Astrocyte (in vitro differentiated cells and primary cell): Measurements from ENCODE around the gene CHP1. TPM values are rescaled to one million over a fixed set of nuclear protein-coding genes. Genes with fewer than 3 reads are reported as not detected.

Source experiments
- DNase-seq: peaks from one replicate; pipeline ENCODE4 v3.0.0-alpha.2; 2010; ENCODE audit warnings: low read depth
- FAIRE-seq: peaks from 2 replicates; lab custom pipeline; 2011; peaks lifted over from hg19 to GRCh38; lab: Jason Lieb, UNC
- H2AFZ ChIP-seq: 2 replicates; pipeline ENCODE4 v1.6.0; 2012; ENCODE audit warnings: low read depth, low read length, inconsistent platforms
- H3K27ac ChIP-seq: 2 replicates; pipeline ENCODE4 v1.5.1; 2011; ENCODE audit warnings: low read depth, low read length, inconsistent platforms
- H3K27me3 ChIP-seq: 2 replicates; pipeline ENCODE4 v1.6.0; 2011; ENCODE audit warnings: low read length, inconsistent platforms; ENCODE audit not compliant: insufficient read depth
- H3K36me3 ChIP-seq: 2 replicates; pipeline ENCODE4 v1.5.1; 2011; ENCODE audit warnings: low read length, inconsistent platforms; ENCODE audit not compliant: insufficient read depth
- H3K4me1 ChIP-seq: 2 replicates; pipeline ENCODE4 v1.5.1; 2011; ENCODE audit warnings: low read length, inconsistent platforms; ENCODE audit not compliant: insufficient read depth
- H3K4me2 ChIP-seq: 2 replicates; pipeline ENCODE4 v1.6.0; 2012; ENCODE audit warnings: low read length, inconsistent platforms
- H3K4me3 ChIP-seq: 2 replicates; pipeline ENCODE4 v1.5.1; 2011; ENCODE audit warnings: low read depth, mild to moderate bottlenecking, low read length, inconsistent platforms; ENCODE audit not compliant: insufficient read depth
- H3K79me2 ChIP-seq: 2 replicates; pipeline ENCODE4 v1.6.0; 2012; ENCODE audit warnings: mild to moderate bottlenecking, low read length, inconsistent platforms; ENCODE audit not compliant: insufficient read depth
- H3K9ac ChIP-seq: 2 replicates; pipeline ENCODE4 v1.6.0; 2012; ENCODE audit warnings: mild to moderate bottlenecking, low read length, inconsistent platforms
- H3K9me3 ChIP-seq: 2 replicates; pipeline ENCODE4 v1.5.1; 2012; ENCODE audit warnings: low read depth, mild to moderate bottlenecking, low read length, inconsistent platforms; ENCODE audit not compliant: insufficient read depth
- H4K20me1 ChIP-seq: 2 replicates; pipeline ENCODE4 v1.6.0; 2012; ENCODE audit warnings: low read length, inconsistent platforms; ENCODE audit not compliant: insufficient read depth
- H3K27ac Mint-ChIP-seq: one replicate; pipeline ENCODE4 v1.8.0; 2021; ENCODE audit warnings: mild to moderate bottlenecking, mixed read lengths; ENCODE audit not compliant: unreplicated experiment
- H3K27me3 Mint-ChIP-seq: one replicate; pipeline ENCODE4 v1.8.0; 2021; ENCODE audit warnings: low read depth, mixed read lengths; ENCODE audit not compliant: unreplicated experiment
- H3K36me3 Mint-ChIP-seq: one replicate; pipeline ENCODE4 v1.8.0; 2021; ENCODE audit warnings: low read depth, mixed read lengths; ENCODE audit not compliant: unreplicated experiment
- H3K4me1 Mint-ChIP-seq: one replicate; pipeline ENCODE4 v1.8.0; 2021; ENCODE audit warnings: low read depth, mixed read lengths; ENCODE audit not compliant: unreplicated experiment
- H3K4me3 Mint-ChIP-seq: one replicate; pipeline ENCODE4 v1.8.0; 2021; ENCODE audit warnings: mild to moderate bottlenecking, moderate library complexity, mixed read lengths; ENCODE audit not compliant: unreplicated experiment
- H3K9me3 Mint-ChIP-seq: one replicate; pipeline ENCODE4 v1.8.0; 2021; ENCODE audit warnings: mild to moderate bottlenecking, mixed read lengths; ENCODE audit not compliant: unreplicated experiment
- CTCF ChIP-seq: IDR thresholded peaks from 2 replicates; pipeline ENCODE4 v1.5.1; 2011; ENCODE audit warnings: low read depth, mild to moderate bottlenecking, inconsistent platforms, low read length, moderate library complexity; ENCODE audit not compliant: insufficient read depth
- EZH2 ChIP-seq: IDR thresholded peaks from 2 replicates; pipeline ENCODE4 v1.6.1; 2012; ENCODE audit warnings: mild to moderate bottlenecking, low read length, inconsistent platforms; ENCODE audit not compliant: insufficient read depth
- total RNA-seq: library from RNA; stranded (reverse); gene quantifications from 2 replicates; pipeline ENCODE4 v1.2.1, GENCODE V29; 2021

The CHP1 gene
- total RNA-seq, 1 donor from 2014 or later, result 101 TPM

DNA sequence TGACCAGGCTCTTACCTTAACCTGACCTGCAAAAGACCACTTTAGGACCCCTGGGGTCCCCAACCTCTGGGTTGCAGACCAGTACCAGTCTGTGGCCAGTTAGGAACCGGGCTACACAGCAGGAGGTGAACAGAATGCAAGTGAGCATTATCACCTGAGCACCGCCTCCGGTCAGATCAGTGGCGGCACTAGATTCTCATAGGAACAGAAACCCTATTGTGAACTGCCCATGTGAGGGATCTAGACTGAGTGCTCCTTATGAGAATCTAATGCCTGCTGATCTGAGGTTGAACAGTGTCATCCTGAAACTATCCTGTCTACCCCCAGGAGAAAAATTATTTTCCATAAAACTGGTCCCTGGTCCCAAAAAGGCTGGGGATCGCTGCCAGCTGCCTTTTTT, 20.3 kb downstream of the CHP1 start:
- DNase-seq, result no peak
- H3K27me3 Mint-ChIP-seq, result no peaks in the 10 kb centered on the region
- no peak for TF ChIP-seq EZH2
- no peak for TF ChIP-seq CTCF
- H3K4me3 ChIP-seq, result no peak overlapping the region
- no peak overlapping the region for H3K4me2 ChIP-seq
- H3K36me3 ChIP-seq, result peaks cover 3% of the 10 kb centered on the region
- peaks cover 3% of the 10 kb centered on the region for H4K20me1 ChIP-seq
- H3K36me3 Mint-ChIP-seq, result peaks cover 3% of the 10 kb centered on the region
- no peak overlapping the region for H3K27ac Mint-ChIP-seq
- H3K4me1 ChIP-seq, result peaks cover 6% of the 10 kb centered on the region
- H3K79me2 ChIP-seq, result no peaks in the 10 kb centered on the region
- no peaks in the 10 kb centered on the region for H3K9me3 Mint-ChIP-seq
- H3K9ac ChIP-seq, result no peak overlapping the region
- H3K4me1 Mint-ChIP-seq, result peaks cover 10% of the 10 kb centered on the region
- H3K27me3 ChIP-seq, result no peaks in the 10 kb centered on the region
- no peaks in the 10 kb centered on the region for H3K9me3 ChIP-seq
- no peak overlapping the region for H3K27ac ChIP-seq
- FAIRE-seq, result no peak
- H3K4me3 Mint-ChIP-seq, result no peak overlapping the region
- no peak overlapping the region for H2AFZ ChIP-seq

GRCh38 chr15:41254560-41254959, 23.5 kb downstream of the CHP1 start:
- H3K4me1 ChIP-seq, result peaks cover 8% of the 10 kb centered on the region
- no peak overlapping the region for H3K27ac ChIP-seq
- TF ChIP-seq EZH2, result no peak
- no peak for TF ChIP-seq CTCF
- H3K27ac Mint-ChIP-seq, result no peak overlapping the region
- no peak overlapping the region for H3K4me3 Mint-ChIP-seq
- H2AFZ ChIP-seq, result no peak overlapping the region
- no peaks in the 10 kb centered on the region for H3K79me2 ChIP-seq
- no peaks in the 10 kb centered on the region for H3K9me3 ChIP-seq
- H3K4me2 ChIP-seq, result no peak overlapping the region
- H3K27me3 Mint-ChIP-seq, result no peaks in the 10 kb centered on the region
- DNase-seq (no peak), FAIRE-seq (peak; percentile 69)
- peaks cover 7% of the 10 kb centered on the region for H3K36me3 Mint-ChIP-seq
- no peaks in the 10 kb centered on the region for H3K9me3 Mint-ChIP-seq
- peaks cover 14% of the 10 kb centered on the region for H3K4me1 Mint-ChIP-seq
- peaks cover 3% of the 10 kb centered on the region for H4K20me1 ChIP-seq
- H3K36me3 ChIP-seq, result peaks cover 10% of the 10 kb centered on the region
- H3K27me3 ChIP-seq, result no peaks in the 10 kb centered on the region
- no peak overlapping the region for H3K9ac ChIP-seq
- no peak overlapping the region for H3K4me3 ChIP-seq

GRCh38 chr15:41256103-41256502, 25.0 kb downstream of the CHP1 start:
- no peaks in the 10 kb centered on the region for H3K9me3 Mint-ChIP-seq
- H4K20me1 ChIP-seq, result peaks cover 3% of the 10 kb centered on the region
- no peaks in the 10 kb centered on the region for H3K27me3 Mint-ChIP-seq
- DNase-seq, result no peak
- H3K4me1 ChIP-seq, result peaks cover 3% of the 10 kb centered on the region
- TF ChIP-seq EZH2, result no peak
- no peak for TF ChIP-seq CTCF
- H3K9me3 ChIP-seq, result no peaks in the 10 kb centered on the region
- no peak for FAIRE-seq
- H3K4me1 Mint-ChIP-seq, result peaks cover 9% of the 10 kb centered on the region
- no peak overlapping the region for H3K27ac ChIP-seq
- H3K4me2 ChIP-seq, result no peak overlapping the region
- no peak overlapping the region for H2AFZ ChIP-seq
- no peak overlapping the region for H3K27ac Mint-ChIP-seq
- H3K4me3 ChIP-seq, result no peak overlapping the region
- no peaks in the 10 kb centered on the region for H3K27me3 ChIP-seq
- peaks cover 7% of the 10 kb centered on the region for H3K36me3 Mint-ChIP-seq
- H3K36me3 ChIP-seq, result peaks cover 10% of the 10 kb centered on the region
- H3K9ac ChIP-seq, result no peak overlapping the region
- no peaks in the 10 kb centered on the region for H3K79me2 ChIP-seq
- H3K4me3 Mint-ChIP-seq, result no peak overlapping the region
